GM23248 (cell line): ENCODE measurements around the gene ARHGAP23.

Experiments
- EZH2 ChIP-seq: fragments of 200-600 bp; sonication (generic); IDR thresholded peaks from 2 replicates; pipeline ENCODE4 v1.6.1; 2018; ENCODE audit warnings: antibody characterized with exemption, mild to moderate bottlenecking; ENCODE audit not compliant: insufficient read depth, poor library complexity, severe bottlenecking
- EZH2phosphoT487 ChIP-seq: fragments of 200-600 bp; sonication (generic); IDR thresholded peaks from 2 replicates; pipeline ENCODE4 v1.6.1; 2018; ENCODE audit warnings: antibody characterized with exemption, moderate library complexity, mild to moderate bottlenecking, low read depth; ENCODE audit not compliant: insufficient read depth

DNA sequence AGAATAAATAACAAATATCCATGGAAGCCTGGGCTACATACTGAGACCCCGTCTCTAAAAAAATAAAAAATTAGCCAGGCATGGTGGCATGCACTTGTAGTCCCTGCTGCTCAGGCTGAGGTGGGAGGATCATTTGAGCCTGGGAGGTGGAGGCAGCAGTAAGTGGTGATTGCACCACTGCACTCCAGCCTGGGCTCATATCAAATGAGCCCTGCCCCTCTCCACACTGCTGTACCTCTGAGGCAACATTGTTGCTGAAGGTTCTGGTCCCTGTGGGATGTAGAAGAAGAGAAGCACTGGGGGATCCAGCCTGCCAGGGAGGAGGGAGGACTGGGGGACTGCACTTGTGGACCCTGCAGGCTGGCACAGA is 11.4 kb upstream of the ARHGAP23 start:
- TF ChIP-seq EZH2phosphoT487, result no peak
- TF ChIP-seq EZH2, result no peak
